ENCODE results near the gene DERL2.

DNA sequence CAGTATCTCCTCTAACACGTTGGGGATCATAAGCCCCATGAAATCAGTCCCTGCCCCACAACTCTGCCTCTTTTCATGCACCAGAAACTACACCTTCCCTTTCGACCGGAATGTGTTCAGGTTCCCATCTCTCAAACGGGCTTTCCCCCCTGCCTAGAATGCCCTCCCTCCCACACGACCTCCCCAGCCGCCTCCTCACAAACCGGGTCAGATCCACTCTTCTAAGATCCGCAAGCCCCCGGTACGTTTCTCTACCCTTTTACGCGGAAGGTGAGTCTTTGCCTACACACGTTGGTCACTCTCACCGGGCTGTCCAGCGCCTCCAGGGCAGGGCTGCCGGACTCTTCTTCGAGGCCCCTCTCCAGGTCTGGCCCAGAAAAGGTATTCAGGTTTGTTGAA lies 17.9 kb downstream of the DERL2 start:
- TF ChIP-seq CTCF (conservative IDR thresholded peaks at IDR 0.05; ENCODE audit: low read depth, low read length) = no peak
- no peak for TF ChIP-seq EZH2phosphoT487 (IDR thresholded peaks at IDR 0.05; ENCODE audit: borderline replicate concordance, low read length)
- no peak for TF ChIP-seq EZH2 (IDR thresholded peaks at IDR 0.05; ENCODE audit: low read length, unreplicated experiment)

All from PC-3 (cell line).